Measurements from ENCODE around the gene MAGEA9B.
"Not testable (repeated sequence)": the region's sequence is repeated elsewhere in the genome, so short reads cannot be mapped to it uniquely, and the experiment has no call there.

Gene MAGEA9B

DNA sequence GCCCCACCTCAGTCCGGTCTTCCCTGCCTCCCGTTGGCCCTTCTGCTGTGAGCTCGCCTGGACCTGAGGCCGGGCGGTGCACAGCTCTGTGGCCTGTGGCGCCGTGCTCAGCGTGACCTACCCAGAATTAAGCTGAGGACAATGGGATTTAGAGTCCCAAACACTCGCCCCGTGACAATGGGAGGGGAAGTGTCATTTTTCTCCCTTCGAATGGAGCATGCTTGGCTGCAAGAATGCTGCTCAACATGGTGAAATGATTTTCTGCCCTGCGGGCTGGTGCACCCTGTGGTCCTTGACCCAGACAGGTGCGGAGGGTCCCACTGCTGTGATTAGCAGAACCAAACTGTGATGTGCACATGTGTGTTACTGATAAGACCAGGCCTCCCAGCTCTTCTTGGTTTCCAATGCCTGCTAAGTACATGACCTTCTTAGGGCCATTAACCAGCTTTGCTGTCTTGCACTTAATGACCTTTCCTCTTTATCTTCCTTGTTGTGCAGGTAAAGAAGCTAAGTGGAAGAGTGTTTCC lies 45.7 kb downstream of the MAGEA9B start:
- DNase-seq (ENCODE audit: insufficient read length, low spot score) (no peak), FAIRE-seq (no peak)
- TF ChIP-seq POLR2A (IDR thresholded peaks at IDR 0.05; ENCODE audit: low read depth, low read length): no peak

DNA sequence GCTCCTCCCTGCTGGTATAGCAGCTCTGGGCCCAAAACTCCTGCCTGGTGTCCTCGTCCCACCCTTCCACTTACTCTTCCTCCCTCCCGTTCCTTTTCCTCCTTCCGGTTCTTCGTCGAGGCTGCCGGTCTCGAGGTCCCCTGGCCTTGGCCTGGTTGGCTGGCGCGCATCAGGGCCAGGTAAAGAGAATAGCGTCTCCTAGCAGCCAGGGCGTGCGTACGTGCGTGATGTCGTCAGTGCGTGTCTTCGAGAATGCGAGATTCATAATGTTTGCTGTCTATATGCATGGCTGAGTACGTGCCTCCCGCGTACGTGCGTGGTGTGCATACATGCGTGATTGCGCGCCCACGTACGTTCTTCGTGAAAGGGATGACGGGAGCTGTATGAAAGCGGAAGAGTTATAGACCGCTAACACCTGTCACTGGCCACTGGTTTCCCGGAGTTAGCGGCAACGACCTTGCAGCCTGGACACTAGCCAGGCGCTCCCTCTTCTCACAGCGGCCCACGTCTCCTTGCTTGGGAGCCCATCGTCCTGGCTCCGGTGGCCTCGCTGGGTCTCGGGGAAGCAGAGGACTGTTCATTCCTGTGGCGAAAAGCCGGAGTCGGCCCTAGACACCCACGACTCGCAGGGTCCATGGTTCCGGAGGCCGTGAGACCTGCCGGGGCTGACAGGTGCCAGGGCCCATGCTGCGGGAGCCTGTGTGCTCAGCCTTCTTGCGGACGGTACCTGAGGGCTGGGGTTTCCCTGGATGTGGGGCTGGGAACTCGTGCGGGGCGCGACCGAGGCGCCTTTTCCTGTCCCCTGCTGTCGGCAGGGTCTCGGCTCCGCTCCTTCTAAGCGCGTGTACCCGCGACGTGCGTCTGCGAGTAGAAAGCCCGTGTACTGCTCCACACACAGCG lies 46.4 kb downstream of the MAGEA9B start, which contains the start of gene EOLA1:
Gene EOLA1 (plus strand): TSS at position 392 of the 900 bp plus-strand sequence. CDS start 4,619 bp downstream, outside the sequence.
- FAIRE-seq: no peak
- TF ChIP-seq POLR2A (IDR thresholded peaks at IDR 0.05; ENCODE audit: low read depth, low read length): peak; percentile 28; the same call in 1 of the 2 replicates
- DNase-seq (ENCODE audit: insufficient read length, low spot score): peak; percentile 40

DNA sequence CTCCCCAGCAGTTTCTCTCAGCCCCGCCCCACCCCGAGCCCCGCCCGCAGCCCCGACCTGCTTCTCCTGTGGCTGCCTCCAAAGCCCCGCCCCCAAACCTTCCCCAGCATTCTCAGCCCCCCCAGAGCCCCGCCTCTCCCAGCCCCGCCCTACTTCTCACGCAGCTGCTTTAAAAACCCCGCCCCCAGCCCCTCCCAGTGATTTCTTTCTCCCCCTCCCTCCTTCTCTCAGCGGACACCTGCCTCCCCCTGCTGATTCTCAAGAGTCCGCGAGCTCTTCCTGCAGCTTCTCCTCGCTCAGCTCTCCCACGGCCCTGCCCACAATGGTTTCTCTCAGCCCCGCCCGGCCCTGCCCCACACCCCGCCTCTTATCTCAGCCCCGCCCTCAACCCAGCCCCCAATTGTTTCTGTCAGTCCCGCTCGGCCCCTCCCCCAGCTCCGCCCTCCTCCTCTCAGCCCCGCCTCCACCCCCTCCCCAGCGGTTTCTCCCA lies 47.1 kb downstream of the MAGEA9B start:
- DNase-seq (ENCODE audit: insufficient read length, low spot score): peak; percentile 46
- TF ChIP-seq POLR2A (IDR thresholded peaks at IDR 0.05; ENCODE audit: low read depth, low read length): no peak
- FAIRE-seq: no peak

DNA sequence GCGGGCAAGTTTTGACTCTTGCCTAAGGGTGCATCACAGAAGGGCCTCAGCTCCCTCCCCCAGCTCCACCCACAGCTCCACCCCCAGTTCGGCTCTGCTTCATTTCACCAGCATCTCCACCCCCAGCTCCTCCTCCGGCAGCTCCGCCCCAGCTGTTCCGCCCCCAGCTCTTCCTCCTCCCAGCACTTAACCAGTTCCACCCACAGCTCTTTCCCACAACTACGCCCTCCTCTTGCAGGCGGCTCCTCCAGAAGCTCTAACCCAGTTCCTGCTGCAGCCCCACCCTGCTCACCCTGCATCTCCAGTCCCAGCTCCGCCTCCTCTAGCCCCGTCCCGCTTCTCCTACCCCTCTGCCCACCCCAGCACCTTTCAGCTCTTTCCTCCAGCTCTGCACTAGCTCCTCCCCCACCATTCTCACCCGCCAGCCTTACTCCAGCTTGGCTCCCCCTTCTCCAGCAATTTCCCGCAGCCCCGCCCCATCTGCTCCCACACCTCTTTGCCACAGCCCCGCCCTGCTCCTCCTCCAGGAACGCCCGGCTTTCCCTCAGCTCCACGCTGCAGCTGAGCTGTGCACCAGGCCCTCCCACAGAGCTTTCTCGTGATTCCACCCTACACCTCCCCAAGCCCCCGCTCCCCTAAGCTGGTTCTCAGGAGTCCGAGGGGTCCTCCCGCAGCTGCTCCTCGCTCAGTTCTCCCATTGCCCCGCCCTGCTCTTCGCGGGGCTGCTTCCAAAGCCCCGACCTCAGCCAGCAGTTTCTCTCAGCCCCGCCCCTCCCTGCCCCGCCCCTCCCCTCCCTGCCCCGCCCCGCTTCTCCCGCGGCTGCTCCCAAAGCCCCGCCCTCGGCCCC lies 47.8 kb downstream of the MAGEA9B start:
- no peak for FAIRE-seq
- DNase-seq (ENCODE audit: insufficient read length, low spot score): peak; percentile 59
- TF ChIP-seq POLR2A (IDR thresholded peaks at IDR 0.05; ENCODE audit: low read depth, low read length): peak; percentile 28; the same call in 1 of the 2 replicates

DNA sequence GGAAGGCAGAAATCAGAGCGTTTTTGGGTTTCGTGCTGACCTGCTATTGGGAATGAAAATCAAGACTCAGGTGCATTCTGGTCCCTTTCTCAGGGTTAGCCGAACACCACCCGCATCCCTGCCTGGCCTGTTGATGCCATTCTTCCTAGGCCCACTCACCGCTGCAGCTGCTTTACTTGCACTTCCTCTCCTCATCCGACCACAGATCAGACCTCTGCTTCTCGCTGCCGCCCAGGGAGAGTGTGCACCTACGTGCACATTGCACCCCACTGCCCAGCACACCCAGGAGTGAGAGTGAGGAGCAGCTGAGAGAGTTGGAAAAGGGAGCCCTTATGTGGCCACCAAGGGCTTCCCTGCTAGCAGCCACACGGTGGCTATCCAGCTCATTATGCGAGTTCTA lies 49.8 kb downstream of the MAGEA9B start:
- FAIRE-seq: not testable (repeated sequence)

DNA sequence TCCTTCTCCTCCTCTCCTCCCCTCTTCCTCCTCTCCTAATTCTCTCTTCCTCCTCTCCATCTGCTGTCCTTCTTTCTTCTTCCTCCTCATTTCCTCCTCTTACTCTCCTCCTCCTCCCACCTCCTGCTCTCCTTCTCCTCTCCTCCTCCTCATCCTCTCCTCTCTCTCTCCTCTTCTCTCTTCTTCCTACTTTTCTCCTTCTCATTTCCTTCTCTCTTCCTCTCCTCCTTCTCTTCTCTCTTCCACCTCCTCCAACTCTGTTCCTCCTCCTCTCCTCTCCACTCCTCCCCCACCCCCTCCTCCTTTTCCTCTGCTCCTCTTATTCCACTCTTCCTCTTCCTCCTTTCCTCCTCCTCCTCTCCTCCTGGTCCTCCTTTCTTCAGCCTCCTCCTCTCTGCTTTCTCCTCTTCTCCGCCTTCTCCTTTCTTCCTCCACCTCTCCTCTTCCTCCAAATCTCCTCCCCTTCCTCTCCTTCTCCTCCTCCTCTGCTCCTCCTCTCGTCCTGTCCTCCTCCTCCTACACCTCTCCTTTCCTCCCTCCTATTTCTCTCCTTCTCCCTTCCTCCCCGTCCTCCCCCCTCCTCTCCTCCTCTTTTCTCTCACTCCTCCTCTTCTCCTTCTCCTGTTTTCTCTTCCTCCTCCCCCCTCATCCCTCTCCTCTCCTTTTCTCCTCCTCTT lies 52.2 kb downstream of the MAGEA9B start:
- FAIRE-seq: not testable (repeated sequence)

More for the DNA sequence above, 49.8 kb downstream of the MAGEA9B start:
- not testable (repeated sequence) for DNase-seq (ENCODE audit: insufficient read length, low spot score)

DNA sequence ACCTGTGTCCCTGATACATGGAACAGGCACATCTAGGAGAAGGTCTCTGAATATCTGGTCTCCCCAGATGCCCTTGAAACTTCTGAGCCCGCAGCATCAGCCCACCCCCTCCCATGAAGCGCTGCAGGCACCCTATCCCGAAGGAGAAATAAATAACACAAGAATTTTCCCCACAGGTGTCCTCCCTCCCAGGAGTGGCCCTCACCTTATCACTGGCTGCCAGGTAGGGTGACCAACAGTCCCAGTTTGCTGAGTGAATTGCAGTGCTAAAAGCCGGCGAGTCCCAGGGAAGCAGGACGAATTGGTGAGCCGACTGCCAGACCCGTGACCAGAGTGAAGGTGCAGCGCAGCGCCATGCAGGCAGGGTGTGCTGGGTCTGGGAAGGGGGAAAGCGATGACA lies 53.3 kb downstream of the MAGEA9B start:
- not testable (repeated sequence) for FAIRE-seq; DNase-seq (ENCODE audit: insufficient read length, low spot score)

More for the DNA sequence above, 52.2 kb downstream of the MAGEA9B start:
- not testable (repeated sequence) for DNase-seq (ENCODE audit: insufficient read length, low spot score)

DNA sequence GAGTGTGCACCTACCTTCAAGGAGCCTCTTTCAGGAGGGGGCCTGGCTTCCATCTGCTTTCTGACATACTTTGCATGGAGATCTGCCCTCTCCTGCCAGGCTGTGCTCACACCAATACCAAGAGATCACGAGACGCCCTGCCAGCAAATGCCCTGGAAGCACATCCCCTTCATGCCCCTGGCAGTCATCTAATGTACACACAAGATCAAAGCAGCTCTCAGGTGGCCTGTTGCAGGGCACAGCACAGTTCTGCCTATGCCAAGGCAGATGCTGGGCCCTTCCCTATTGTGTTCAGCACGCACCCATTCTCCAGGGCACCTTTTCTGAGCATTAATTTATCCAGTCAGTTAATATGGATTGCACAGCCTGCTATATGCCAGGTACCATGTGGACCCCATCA lies 54.4 kb downstream of the MAGEA9B start:
- not testable (repeated sequence) for FAIRE-seq

More for the DNA sequence above, 54.4 kb downstream of the MAGEA9B start:
- DNase-seq (ENCODE audit: insufficient read length, low spot score): not testable (repeated sequence)

Data from H54 (cell line).